GM18907 (cell line): ENCODE data around the gene DOC2A.
"Not testable (repeated sequence)": the region's sequence is repeated elsewhere in the genome, so short reads cannot be mapped to it uniquely, and the experiment has no call there.

Source experiments
- ATAC-seq: cut with Tn5 transposase; IDR thresholded peaks from one replicate; pipeline ENCODE4 v1.9.1; 2021; ENCODE audit warnings: mild to moderate bottlenecking, moderate library complexity; ENCODE audit not compliant: unreplicated experiment

DOC2A gene

DNA sequence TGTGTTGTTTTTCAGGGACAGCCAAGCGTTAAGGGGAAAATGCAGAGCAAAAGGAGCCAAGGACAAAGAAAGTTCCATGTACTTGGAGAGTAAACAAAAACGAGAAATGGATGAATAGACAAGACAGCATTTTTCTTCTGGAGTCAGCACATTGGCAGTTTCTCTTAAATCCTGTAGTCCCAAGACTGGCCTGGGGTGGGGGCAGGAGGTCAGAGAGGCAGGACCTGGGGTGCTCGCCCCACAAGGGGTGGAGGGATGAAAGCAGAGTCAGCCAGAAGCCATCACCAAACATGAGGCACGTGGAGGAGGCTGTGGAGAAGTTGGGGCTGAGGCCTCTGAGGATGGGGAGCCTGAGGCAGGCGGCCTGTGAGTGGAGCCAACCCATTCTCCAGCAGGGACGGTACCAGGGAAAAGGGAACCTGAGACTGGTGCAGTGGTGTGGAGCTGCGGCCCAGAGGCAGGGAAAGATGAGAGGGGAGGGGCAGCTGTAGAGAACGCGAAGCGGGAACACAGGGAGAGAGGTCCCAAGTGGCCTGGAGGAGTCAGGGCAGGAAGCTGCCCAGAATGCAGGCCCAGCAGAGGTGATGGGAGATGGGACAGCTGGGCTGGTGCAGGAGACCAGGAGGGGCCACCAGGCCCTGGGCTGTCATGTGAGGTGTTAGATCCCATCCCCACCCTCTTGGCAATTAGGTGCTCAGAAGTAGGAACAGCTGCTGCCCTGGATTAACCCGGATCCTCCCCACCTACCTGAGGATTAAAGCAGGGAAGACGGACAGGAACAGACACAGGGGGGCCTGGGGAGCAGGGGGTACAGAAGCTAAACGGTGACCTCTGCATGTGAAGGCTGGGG lies 17.0 kb upstream of the DOC2A start:
- no peak for ATAC-seq

DNA sequence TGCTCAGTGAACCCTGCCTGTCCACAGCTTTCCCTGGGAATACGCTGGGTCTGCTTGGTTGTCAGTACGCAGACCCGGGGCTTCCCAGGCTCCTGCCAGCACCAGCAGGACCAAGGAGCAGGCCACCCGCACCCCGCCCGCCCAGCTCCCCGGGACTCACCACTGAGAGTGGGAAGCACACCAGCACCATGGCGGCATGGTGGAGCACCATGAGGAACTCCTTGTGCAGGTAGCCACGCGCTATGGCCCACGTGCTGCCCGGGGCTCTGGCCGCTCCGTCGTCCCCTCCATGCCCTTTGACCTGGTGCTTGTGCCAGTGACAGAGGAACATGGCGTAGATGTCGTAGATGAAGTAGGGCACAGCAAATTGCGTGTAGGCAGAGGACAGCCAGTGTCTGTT lies 15.6 kb upstream of the DOC2A start:
- no peak for ATAC-seq

DNA sequence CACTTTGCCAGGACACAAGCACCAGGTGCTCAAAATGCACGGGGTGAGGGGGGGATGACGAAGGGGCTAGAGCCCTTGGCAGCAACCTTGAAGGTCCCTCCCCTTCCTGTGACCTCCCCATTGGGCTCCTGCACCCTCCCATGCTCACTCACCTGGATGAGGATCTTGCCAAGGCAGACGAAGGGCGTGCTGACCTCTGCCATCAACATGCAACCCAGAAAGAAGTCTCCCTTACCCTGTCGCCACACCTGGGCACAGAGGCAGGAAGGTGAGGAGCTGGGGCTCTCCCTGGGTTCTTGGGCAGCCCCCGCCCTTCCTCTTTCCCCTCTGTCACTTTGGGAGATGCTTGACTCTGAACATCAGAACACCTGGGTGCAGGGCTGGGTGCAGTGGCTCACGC lies 14.7 kb upstream of the DOC2A start:
- no peak for ATAC-seq

DNA sequence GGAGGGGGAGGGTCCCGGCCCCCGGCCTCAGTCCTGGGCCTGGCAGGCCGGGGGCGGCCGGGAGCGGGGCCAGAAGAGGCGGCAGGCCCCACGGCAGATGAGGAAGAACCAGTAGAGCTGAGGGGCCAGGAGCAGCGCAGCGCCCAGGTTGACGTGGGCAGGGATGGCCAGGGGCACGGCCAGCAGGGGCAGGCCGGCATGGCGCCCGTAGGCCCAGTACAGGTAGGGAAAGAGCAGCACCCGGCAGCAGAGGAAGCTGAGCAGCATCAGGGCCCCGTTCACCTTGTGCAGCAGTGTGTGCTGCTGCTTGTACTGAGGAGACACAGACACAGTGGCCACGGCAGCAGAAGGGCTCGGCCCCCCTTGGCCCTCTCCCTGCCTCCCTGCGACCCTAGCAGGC lies 14.3 kb upstream of the DOC2A start:
- no peak for ATAC-seq

DNA sequence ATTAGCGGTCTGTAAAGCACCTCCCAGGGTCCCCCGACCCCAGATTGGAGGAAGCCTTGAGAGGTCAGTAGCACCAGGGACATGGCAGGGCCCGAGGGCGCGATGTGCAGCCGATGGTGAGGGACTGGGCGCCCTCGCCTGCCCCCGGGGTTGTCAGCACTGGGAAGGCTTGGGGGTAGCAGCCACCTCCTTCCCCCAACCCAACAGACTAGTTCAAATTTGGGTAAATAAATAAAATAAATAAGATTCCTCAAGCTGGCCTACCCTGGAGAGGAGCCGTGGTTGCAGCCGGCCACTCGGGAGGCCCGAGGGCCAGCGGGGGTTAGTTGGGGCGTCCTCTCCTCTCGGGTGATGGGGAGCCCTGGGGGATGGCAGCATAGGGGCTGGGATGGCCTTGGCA lies 13.6 kb upstream of the DOC2A start:
- no peak for ATAC-seq

DNA sequence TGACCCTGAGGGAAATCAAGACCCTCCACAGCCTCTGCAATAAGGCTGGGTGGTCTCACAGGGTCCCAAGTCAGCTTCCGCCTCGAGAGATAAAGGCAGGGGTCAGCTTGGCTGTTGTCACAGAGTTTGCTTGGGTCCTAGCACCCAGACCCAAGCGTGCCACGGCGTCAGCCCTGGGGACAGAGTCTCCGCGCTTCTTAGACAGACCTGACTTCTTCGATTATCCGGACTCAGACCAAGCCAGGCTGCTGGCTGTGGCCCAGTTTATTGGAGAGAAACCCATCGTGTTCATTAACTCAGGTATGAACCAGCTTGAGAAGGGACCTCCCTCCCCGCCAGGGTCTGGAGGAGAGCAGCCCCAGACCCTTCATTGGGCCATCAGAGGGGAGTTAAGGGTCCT lies 12.8 kb upstream of the DOC2A start:
- no peak for ATAC-seq

DNA sequence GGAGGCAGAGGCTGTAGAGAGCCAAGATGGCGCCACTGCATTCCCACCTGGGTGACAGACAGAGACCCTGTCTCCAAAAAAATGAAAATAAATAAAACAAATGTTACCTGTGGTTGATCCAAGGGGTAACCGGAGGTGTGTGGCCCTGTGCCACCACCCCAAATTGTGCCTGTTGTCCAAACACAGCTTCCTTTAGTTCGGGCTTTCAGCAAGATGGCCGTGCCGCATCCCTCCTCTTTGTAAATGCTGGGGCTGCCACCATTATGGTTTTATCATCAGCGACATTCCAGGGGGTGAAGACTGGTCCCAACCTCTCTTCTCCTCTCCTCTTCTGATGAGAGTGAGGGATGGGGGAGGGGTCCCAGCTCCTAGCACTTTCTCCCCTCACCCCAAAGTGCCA lies 12.1 kb upstream of the DOC2A start, which contains the start of gene C16orf92:
C16orf92 (plus strand) TSS at position 312 of the 400 bp plus-strand sequence. CDS start 143 bp downstream, outside the sequence.
- no peak for ATAC-seq

DNA sequence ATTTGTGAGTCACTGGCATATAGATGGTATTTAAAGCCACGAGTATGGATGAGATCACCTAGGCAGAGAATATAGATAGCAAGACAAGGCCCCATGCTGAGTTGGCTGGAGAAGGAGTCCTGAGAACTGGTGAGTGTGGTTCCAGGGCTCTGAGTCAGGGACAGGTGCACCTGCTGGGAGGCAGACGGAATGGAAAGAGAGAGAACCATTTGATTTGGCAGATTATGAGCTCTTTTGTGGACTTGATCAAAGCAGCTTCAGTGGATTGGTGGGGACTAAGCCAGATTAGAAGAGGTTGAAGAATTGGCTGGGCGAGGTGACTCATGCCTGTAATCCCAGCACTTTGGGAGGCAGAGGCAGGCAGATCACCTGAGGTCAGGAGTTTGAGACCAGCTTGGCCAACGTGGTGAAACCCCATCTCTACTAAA lies 7.9 kb upstream of the DOC2A start:
- ATAC-seq = no peak

DNA sequence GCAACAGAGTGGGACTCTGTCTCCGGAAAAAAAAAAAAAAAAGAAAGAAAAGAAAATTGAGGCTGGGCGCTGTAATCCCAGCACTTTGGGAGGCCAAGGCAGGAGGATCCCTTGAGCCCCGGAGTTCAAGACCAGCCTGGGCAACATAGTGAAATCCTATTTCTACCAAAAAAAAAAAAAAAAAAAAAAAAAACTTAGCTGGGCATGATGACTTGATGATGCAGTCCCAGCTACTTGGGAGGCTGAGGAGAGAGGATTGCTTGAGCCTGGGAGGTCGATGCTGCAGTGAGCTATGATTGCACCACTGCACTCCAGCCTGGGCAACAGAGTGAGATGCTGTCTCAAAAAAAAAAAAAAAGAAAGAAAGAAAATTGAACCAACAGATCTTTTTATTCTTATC lies 7.1 kb upstream of the DOC2A start:
- ATAC-seq = not testable (repeated sequence)

DNA sequence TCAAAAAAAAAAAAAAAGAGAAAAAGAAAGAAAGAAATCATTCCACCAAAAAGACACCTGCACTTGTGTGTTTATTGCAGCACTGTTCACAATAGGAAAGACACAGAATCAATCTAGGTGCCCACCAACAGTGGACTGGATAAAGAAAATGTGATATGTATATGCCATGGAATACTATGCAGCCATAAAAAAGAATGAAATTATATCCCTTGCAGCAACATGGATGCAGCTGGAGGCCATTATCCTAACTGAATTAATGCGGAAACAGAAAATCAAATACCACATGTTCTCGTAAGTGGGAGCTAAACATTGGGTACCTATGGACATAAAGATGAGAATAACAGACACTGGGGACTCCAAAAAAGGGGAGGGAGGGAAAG lies 6.4 kb upstream of the DOC2A start:
- no peak for ATAC-seq

DNA sequence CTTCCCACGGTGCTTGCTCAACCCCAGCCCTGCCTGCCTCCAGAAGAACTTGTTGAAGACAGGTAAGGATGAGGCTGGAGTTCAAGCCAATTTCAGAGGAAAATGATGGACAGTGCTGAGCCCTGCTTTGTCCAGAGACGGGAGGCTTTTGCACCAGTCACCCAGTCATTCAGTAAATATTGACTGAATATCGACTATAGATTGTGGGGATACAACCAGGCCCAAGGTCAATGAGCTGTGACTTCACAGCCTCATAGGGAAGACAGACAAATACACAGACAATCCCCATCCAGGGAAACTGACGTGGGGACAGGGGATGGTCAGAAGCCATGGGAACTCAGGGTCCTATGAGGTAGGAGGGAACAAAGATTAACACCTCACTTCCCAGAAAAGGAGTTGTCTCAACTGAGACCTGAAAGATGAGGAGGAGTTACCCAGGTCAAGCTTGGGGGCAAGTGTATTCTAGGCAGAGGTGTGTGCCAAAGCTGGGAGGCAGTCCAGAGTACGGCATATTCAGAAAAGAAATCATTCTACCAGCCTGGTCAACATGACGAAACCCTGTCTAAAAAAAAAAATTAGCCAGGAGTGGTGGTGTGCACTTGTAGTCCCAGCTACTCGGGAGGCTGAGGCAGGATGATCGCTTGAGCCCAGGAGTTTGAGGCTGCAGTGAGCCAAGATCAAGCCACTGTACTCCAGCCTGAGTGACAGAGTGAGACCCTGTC lies 5.9 kb upstream of the DOC2A start:
- ATAC-seq = no peak

DNA sequence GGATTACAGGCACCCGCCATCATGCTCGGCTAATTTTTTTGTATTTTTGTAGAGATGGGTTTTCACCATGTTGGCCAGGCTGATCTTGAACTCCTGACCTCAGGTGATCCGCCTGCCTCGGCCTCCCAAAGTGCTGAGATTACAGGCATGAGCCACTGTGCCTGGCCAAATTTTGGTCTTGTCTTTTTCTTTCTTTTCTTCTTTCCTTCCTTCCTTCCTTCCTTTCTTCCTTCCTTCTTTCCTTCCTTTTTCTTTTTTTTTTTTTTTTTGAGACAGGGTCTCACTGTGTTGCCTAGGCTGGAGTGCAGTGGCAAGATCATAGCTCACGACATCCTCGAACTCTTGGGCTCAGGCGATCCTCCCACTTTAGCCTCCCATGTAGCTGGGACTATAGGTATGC lies 4.6 kb upstream of the DOC2A start:
- not testable (repeated sequence) for ATAC-seq

DNA sequence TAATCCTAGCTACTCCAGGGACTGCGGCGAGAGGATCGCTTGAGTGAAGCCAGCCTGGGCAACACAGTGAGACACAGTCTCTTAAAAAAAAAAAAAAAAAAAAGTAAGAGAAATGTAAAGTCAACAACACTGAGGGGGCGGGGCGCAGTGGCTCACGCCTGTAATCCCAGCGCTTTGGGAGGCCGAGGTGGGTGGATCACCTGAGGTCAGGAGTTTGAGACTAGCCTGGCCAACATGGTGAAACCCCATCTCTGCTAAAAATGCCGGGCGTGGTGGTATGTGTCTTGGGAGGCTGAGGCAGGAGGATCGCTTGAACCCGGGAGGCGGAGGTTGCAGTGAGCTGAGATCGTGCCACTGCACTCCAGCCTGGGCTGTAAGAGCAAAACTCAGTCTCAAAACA lies 1.8 kb upstream of the DOC2A start:
- ATAC-seq = not testable (repeated sequence)

DNA sequence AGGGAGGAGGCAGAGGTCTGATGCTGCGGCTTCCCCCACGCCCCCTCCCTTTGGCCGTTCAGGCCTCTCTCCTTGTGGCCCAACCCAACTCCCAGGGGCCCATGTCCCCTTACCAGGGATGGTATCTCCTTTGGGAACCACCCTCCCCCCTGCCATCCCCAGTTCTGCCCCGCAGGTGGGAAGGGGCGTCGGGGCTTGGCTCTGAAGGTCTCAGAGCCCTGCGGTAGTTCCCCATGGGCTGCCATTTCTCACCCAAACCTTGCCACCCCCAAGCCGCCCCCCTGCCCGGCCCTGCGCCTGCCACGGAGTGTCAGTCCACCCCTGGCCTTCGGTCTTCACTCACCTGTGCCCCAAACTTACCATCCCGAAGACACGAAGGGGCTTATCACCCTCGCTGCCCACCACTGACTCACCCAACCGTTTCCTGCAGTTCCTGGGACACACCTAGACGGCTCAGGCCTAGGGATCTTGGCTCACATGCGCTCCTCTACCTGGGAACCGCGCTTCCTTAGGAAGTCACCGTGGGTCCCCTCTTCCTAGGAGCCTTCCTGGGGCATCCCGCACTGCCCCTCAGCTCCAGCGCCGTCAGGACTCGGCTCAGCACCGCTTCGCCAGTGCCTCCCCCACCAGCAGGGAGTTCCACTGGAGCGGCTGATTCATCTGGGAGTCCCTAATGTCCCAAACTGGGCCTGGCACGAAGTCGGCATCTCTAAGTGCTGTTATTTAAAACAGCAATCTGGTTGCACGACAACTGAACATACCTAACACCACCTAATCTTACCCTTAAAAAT lies 1.1 kb upstream of the DOC2A start:
- ATAC-seq = no peak

DNA sequence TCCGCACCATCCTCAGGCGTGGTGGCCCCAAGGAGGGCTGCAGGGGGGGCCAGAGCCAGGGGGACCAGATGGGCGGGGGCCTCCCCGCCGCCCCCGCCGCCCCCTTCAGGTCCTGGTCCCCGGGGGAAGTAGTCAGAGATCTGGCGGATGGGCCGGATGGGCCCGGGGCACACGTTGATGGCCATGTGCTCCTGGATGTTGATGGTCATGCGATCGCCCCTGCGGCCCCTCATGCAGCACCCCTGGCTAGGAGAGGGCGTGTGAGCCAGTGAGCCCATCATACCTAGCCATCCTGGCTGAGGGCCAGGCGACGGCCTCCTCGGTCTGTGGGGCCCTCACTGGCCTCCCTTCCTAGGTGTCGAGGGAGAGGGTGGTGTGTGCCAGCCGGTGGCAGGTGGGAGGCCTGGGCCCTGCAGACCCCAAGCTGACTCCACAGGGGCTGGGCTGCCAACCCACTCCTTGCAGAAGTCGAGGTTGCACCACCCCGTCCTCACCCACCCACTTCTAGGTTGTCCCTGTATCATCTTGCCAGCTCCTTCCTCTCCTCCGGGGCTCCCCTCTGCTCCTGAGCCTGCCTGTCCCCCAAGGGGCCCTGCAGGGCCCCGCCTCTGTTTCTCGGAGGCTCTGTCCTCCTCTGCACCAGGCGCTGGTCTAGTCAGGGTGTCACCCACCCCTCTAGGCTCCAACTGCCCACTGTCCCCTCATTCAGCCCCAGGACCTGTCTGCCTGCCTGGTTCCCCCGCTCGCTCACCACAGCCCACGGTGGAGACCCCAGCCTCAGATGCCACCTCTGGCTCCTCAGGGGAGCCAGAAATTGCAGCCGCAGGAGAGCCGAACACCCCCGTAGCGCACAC lies 610 bp downstream of the DOC2A start:
- ATAC-seq = no peak

DNA sequence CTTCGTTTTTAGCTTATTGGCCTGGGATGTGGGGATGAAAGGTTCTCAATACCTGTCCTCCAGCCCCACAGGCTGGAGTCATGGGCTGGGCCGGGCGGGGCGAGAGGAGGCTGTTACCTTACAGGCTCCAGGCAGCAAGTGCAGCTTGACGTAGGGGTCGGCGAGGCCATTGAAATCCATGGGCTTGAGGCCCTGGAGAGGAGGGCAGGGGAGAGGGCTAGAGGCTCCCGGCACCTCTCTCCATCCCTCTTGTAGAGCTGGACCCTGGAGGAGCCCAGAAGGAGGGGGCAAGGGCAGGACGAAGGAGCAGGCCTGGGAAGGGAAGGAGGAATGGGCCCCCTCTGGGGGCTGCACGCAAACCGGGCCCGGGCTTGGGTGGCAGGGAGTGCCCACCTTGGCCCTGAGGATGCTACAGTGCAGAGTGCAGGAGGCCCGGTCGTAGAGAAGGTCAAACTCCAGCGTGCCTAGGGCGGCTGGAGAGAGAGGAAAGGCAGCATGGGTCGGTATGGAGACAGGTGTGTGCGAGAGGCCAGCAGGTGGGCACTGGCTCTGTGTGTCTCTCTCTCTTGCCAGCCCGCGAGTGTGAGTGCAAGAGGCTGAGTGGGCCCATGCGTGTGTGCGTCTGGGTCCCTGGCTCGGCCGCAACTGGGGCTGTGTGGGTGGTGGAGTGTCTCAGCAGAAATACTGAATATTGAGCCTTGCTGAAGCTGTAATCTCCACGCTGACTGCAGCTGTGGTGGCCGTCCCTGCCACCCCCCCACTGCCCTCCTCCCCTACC lies 1.6 kb downstream of the DOC2A start:
- no peak for ATAC-seq

DNA sequence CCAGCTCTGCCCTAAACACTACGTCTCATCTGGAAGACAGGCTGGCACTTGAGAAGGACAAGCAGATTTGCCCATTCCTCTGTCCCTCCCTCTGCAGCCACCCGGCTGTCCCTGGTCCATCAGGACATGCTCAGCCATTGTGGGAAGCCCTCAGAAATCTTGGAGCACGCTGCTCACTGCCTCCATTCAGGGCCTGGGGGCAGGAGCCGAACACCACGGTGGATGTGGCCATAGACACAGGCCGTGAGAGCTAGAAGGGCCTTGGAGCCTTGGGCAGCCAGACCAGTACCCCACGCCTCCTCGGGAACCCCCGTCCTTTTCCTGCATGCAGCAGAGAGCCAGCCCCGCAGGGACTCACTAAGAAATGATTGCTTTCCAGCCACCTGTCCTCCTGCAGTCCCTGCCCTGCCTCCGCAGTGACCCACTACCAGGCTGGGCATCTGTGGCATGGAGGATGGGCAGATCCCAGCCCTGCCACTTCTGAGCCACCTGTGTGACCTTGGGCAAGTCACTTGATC lies 3.4 kb downstream of the DOC2A start:
- ATAC-seq = no peak

DNA sequence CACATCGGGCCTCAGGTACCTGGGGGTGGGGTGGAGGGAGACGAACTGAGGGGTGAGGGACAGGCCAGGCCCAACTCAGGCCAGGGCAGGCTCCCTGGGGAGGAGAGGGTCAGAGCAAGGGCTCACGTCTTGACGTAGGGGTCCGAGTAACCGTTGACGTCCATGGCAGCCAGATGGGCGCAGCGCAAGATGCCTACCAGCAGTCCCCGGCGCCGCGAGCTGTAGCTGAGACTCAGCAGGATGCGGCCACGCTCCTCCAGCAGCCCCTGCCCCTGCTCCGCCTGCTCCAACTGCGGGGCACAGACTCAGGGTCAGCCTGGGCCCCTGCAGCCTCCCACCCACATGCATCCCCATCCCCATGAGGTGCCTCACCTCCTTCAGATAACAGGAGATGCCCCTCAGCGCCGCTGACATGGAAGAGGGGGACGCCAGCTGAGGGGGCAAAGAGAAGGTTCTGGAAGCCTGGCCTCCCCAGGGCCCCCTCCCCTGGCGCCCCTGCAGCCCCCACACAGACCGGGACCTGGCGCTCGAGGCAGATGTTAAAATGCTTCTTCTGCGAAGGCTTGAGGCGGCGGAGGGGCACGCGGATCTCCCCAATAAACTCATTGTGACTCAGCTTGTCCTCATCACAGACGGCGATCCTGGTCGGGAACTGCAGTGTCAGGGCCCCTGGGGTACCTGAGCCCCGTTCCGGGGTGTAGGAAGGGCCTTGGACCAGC lies 4.0 kb downstream of the DOC2A start:
- ATAC-seq = no peak

DNA sequence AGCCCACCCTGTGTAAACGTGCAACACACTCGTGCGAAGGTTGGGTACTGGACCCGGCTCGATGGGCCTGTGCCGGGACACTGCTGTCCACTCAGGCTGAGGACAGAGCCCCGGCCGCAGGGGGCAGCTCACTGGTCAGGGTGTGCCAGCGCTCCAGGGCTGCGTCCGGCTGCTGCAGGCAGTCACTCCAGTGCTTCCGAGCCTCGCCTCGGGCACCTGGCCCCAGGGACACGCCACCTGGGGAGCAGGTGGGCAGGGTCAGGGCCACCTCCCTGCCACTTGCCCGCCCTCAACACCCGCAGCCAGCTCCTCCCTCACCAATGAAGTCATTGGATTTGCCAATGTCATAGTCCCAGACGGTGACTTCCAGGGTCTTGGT lies 4.7 kb downstream of the DOC2A start:
- ATAC-seq = no peak
